ENCODE data around the gene NPDC1.

Gene NPDC1

GRCh38 chr9:137023157-137023556, 22.8 kb downstream of the NPDC1 start:
- DNase-seq = no peak

DNA sequence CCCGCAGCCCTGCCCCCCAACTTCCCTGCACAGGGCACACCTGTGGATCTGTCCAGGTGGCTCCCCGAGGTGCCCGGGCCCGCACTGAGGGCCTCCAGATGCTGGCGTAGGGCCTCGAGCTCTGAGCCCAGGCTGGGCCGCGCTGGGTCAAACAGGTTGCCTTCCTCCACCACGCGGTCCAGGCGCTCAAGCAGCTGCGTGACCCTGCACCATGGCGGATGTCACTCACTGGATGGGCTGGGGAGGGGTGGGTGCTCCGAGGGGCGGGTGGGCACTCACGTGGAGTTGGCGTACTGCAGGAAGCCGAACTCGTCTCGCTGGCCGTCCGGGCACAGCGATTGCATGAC, 23.3 kb downstream of the NPDC1 start:
- no peak for DNase-seq

- peak; percentile 96 for DNase-seq
Measured at GRCh38 chr9:137021979-137022661, 23.9 kb downstream of the NPDC1 start.

- no peak for DNase-seq
Measured at GRCh38 chr9:137021568-137021978, 24.4 kb downstream of the NPDC1 start.

DNA sequence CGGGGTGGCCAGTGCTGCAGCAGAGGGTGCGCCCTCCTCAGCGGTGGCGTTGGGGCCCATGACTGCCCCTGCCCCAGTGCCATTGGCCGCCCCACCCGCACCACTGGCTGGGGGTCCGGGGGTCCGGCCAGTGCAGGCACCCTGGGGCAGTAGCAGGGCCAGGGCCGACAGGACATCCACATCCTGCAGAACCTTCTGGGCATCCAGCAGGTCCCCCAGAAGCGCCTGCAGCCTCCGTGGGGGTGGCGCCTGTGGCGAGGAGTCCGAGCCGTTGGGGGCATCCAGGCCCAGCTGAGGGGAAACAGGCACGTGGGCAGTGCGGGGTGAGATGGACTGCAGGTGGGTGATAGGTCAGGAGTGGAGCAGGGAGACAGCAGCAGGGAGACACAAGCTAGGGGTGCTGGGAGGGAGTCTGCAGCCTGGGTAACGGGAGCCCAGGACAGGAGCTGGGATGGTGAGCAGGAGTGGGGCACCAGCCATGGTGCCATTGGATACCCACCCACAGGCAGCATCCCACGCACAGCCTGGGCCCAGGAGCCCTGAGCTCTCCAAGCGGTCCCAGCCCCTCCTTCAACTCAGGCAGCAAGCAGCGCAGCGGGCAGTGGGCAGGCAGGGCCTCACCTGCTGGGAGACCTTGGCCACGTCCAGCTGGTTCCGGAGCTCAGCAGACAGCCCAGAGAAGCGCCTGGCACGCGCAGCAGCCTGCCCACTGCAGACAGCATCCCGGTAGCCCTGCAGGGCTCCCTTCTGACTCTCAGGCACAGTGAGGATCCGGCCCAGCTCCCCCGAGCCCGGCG, 25.0 kb downstream of the NPDC1 start:
- no peak for DNase-seq

DNA sequence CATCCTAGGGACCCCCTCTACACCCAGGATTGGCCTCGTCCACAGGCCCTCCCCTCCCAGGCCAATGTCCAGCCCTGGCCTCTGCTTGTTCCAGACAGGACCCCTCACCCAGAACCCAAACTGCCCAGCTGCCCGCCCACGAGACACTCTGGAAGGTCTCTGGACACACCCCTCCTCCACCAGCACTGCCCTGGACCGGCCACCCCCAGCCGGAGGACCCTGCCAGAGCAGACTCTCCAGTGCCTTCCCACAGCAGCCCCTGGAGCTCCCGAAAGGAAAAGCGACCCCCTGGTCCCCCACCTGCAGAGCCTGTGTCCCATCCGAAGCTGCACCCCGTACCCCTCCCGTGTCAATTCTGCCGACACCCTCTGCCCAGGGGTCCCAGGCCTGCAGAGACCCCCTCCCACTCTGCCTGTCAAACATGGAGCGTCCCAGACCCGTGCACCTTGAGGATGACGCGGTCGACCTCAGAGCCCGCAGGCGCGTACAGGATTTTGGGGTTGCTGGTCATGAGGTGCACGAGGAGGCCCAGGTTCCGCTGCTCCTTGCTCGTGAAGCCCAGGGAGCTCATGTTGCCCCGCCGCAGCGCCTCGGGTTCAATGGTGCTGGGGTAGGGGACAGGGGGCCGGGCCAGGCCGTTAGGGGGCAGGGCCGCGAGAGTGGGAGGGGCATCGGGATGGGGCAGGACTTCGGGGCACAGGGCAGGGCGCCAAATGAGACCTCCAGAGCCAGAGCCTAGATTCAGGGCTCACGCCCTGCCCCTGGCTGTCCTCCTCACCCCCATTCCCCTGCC, 25.9 kb downstream of the NPDC1 start:
- DNase-seq = no peak

- DNase-seq = no peak
Measured at GRCh38 chr9:137018761-137019559, 27.0 kb downstream of the NPDC1 start.

DNA sequence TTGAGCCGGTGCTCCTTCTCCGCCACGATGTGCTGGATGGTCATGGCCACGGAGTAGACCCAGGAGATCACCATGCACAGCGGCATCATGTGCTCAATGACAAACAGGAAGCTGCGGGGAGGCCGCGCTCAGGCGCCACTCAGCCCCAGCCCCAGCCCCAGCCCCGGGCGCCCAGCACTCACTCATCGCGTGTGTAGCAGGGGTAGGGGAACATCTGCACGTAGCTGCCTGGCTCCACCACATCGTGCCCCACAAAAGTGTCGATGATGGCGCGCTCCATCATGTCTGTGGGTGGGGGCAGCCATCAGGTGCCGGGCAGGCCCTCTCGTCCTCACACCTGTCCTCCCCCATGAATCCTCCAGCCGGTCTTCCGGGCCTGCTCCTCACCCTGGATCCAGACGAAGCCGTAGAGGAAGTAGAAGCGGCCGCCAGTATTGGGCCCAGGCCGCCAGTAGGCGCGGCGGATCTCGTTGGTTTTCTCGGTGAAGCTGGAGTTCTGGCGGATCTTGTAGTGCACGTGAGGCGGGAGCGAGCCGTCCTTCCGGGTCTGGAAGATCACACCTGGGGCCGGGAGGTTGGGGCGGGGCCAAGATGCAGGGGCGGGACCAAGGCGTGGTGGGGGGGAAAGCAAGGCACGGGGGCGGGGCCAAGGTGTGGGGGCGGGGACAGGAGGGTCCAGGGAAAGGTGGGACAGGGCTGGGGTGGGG, 28.0 kb downstream of the NPDC1 start:
- DNase-seq = no peak

- DNase-seq = no peak
Measured at GRCh38 chr9:137017071-137017470, 28.9 kb downstream of the NPDC1 start.

DNA sequence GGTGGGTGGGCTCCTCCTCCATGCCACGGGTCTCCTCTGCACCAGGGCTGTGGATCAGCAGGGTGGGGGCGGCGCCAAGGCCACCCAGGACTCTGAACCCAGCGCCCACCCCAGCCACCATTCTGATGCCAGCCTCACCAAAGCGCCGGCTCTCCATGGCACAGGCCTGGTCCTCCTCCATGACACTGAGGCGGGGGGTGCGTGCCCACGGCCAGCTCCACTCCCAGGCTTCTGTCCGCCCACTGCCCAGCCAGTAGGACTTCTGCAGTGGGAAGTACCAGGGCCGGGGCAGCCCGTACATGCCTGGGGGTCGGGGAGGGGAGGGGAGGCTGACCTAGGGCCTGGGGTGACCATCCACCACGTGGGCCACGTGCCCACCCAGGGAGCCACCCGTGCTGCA, 29.5 kb downstream of the NPDC1 start:
- no peak for DNase-seq

- no peak for DNase-seq
Measured at GRCh38 chr9:137015976-137016375, 30.0 kb downstream of the NPDC1 start.

DNA sequence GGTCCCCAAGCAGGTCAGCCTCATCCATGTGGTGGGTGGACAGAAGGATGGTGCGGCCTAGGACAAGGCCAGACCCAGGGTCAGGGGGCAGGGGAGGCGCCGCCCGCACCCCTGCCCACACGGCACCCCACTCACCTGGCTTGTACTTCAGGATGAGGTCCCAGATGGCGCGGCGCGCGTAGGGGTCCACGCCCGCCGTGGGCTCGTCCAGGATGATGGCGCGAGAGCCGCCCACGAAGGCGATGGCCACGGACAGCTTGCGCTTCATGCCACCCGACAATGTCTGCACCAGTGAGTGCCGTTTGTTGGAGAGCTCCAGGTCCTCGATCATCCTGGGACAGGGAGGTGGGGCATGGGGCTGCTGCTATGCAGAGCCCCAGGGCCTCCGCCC, 30.4 kb downstream of the NPDC1 start:
- DNase-seq = no peak

GRCh38 chr9:137014776-137015539, 31.0 kb downstream of the NPDC1 start:
- DNase-seq = no peak

DNA sequence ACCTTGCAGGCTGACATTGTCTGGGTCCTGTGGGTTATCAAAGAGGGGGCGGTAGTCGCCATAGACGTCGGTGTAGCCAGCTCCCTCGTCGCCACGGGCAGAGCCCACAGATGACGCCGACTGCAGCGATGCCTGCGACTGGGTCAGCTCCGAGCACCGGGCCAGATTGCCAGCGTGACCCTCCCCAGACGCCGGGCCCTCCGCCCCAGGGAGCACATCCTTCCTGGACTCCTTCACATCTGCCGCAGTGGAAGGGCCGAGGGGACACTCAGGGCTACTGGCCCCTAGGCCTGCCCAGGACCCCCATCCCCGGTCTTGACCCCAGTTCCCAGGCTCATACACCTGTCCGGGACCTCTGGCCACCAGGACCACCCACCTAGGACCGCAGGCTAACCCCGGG, 31.8 kb downstream of the NPDC1 start:
- DNase-seq = no peak

DNA sequence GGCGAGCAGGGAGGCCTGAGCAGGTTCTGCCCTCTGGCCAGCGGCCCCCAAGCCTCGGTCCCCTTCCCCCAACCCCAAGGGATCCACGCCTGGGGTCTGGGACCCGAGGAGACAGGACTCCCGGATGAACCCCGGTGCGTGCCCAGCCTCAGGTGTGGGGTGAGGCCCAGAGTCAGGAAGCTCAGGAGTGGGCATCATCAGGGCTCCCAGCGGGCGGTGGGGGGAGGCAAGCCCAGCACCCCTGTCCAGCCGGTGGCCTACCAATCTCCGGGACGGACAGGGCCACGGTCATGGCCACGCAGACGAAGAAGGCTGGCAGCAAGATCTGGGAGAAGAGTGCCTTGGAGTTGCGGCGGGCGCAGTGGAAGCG, 32.4 kb downstream of the NPDC1 start:
- no peak for DNase-seq

DNA sequence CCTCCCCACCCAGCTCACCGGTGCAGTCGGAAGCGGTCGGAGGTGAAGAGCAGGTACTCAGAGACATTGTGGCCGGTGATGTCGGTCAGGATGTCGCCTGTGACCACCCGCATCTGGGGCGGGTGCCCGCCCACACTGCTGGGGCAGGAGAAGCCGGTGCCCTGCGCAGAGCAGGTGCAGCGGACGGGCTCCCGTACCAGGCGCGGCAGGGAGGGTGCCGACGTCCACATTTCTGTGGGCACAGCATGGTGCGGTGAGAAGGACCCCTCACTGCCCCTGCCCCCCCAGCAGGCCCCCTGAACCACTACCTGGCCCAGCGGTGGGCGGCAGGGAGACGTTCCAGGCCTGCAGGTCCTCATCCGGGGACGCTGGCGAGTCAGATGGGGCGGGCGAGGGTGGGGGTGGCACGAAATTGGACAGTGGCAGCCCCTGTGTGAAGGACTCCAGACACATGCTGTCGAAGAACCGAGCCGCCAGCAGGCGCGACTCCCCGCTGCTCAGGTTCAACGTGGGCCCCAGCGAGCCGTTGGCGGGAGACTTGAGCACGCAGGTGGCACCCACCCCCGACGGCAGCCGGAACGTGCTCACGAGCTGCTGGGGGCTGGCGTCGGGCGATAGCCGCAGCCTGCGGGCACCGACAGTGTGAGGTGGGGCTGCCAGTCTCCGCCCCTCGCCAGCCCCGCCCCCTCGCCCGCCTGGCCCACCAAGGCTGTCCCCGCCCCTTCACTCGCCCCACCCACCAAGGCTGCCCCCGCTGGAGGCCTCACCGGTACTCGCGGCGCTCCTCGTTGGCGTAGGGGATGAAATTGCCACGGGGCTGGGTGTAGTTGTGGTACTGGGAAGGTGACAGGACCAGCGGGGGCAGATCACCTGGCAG, 33.0 kb downstream of the NPDC1 start:
- no peak for DNase-seq

DNA sequence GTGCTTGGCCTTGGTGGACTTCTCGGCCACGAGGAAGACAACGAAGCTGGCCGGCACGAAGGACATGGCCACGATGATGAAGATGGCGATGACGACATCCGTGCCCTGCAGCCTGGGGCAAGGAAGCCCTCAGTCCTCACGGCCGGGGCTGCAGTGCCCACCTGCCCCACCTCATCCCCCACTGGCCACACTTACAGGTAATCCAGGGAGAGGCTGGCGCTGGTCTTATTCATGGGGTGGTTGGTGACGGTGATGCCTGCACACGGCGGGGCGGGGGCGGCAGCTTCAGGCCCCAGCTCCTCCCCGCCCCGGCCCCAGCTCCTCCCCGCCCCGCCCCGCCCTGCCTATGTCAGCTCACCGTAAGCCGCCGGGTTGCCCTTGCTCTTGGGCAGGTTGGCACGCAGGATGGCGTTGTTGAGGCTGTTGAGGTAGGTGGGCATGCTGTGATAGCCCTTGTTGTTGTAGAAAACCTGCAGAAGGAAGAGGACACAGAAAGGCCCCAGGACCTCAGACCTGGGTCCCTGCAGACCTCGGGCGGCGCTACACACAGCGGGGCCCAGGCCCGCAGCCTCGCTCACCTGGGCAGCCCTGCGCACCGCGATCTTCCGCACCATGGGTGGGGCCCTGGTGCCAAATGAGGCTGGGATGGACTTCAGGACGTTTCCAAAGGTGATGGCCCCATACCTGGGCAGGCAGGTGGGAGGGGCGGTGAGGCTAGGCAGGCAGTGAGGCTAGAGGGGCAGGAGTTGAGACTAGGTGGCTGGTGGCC, 33.9 kb downstream of the NPDC1 start:
- no peak for DNase-seq

DNA sequence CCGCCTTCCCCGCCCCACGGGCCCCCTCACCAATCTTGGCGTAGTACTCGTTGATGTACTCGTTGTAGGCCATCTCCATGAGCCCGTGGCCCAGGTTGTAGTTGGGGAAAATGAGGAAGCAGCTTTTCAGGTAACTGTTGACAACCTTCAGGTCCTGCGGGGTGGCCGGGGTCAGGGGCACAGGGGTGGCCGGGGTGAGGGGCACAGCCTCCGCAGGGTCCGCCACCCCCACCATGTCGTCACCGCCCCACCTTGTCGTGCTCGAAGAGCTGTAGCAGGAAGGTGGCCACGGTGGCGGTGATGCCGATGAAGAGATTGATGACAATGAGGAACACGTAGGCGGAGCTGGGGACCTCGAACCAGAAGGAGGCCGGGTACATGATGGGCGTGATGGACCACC, 34.8 kb downstream of the NPDC1 start:
- DNase-seq = no peak

DNA sequence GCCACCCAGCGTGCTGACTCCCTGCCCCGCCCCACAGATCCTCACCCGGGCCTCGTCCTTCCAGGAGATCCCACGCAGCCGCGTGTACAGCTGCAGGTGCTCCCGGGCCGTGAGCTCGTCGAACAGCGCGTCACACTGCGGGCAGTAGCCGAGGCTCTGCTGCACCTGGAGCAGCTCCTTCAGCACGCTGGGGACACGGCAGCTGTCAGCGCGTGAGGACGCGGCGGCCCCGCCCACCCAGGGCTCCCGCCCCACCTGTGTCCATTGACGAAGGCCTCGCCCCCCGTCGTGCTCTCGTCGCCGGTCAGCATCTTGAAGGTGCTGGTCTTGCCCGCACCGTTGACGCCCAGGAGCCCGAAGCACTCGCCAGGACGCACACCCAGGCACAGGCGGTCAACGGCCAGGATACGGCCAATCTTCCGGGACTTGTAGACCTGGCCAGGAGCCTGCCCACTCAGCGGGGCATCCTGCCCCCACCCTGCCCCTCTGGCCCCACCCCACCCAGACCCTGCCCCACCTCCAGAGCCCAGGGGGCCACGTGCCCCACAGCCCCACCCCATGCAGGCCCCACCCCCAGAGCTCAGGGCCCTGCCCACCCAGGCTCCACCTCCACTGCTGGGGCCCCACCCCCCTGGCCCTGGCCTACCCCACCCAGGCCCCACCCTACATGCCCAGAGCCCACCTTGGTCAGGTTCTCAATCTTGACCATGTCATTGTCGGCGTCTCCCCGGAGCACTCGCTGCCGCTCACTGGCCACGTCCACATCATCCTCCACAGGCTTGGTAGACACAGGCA, 35.8 kb downstream of the NPDC1 start:
- no peak for DNase-seq

Measured in hematopoietic multipotent progenitor cell treated with erythropoietin and hydrocortisone succinate and interleukin-3 and kit ligand, for 6 days (in vitro differentiated cells).